ENCODE results near the gene SFN.

DNA sequence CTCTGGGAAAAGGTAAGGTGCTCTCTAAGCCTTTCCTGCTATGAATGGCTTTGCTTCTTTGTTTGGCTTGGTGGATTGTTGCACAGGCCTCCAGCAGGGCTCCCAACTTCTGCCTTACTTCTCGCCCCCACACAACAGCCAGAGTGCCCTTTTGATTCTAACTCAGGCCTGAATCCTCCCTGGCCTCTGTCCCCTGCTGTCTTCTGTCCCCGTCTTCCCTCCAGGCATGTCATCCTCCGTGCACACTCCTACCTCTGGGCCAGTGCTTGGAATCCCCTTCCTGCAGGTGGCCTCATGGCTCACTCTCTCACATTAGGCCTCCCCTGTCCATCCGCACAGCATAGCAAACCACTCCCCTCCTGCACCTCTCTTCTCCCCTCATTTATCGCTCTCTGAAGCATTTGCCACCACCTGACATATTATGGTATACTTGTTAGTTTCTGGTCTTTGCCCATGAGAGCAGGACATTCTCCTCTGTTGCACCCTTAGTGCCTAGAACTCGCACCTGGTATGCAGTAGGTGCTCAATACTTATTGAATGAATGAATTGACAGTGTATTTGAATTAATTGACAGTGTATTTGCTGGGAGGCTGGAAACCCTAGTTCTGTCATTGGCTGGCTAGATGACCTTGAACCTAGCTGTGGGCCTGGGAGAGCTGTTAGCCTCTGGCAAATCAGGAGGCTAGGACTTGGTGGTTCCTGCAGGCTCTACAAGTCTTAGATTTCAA is 33.6 kb upstream of the SFN start:
- no peak for TF ChIP-seq GATA2 (IDR thresholded peaks at IDR 0.05; ENCODE audit: low read depth, low read length)
- TF ChIP-seq GATA3 (IDR thresholded peaks at IDR 0.05; ENCODE audit: low read depth, low read length) = no peak

All from SH-SY5Y (cell line).